Neural progenitor cell (in vitro differentiated cells): Measurements from ENCODE around the gene ATOX1. TPM values are rescaled to one million over a fixed set of nuclear protein-coding genes. Genes with fewer than 3 reads are reported as not detected.
"Not testable (repeated sequence)": the region's sequence is repeated elsewhere in the genome, so short reads cannot be mapped to it uniquely, and the experiment has no call there.

Source experiments
- DNase-seq: peaks from one replicate; pipeline ENCODE4 v3.0.0-alpha.2; 2016; ENCODE audit warnings: low spot score
- H2AFZ ChIP-seq: fragments of 200-600 bp; sonication (generic); replicated peaks from 2 replicates; pipeline ENCODE4 v1.6.1; 2016; ENCODE audit warnings: antibody characterized with exemption
- H3F3A ChIP-seq: fragments of 200-600 bp; sonication (generic); 2 replicates; pipeline ENCODE4 v1.6.1; 2016; ENCODE audit warnings: antibody characterized with exemption, low read depth
- H3K27ac ChIP-seq: fragments of 200-600 bp; sonication (generic); 2 replicates; pipeline ENCODE4 v1.5.1; 2016; ENCODE audit warnings: mild to moderate bottlenecking
- H3K27me3 ChIP-seq: fragments of 200-600 bp; sonication (generic); 2 replicates; pipeline ENCODE4 v1.6.1; 2016; ENCODE audit warnings: mild to moderate bottlenecking, moderate library complexity
- H3K36me3 ChIP-seq: fragments of 200-600 bp; sonication (generic); 2 replicates; pipeline ENCODE4 v1.5.1; 2016
- H3K4me1 ChIP-seq: fragments of 200-600 bp; sonication (generic); 2 replicates; pipeline ENCODE4 v1.6.1; 2016; ENCODE audit warnings: mixed run types
- H3K4me2 ChIP-seq: fragments of 200-600 bp; sonication (generic); 2 replicates; pipeline ENCODE4 v1.6.1; 2016
- H3K4me3 ChIP-seq: fragments of 200-600 bp; sonication (generic); 2 replicates; pipeline ENCODE4 v1.5.1; 2016
- H3K79me2 ChIP-seq: fragments of 200-600 bp; sonication (generic); 2 replicates; pipeline ENCODE4 v1.6.1; 2016; ENCODE audit warnings: low read depth
- H3K9ac ChIP-seq: fragments of 200-600 bp; sonication (generic); 2 replicates; pipeline ENCODE4 v1.6.1; 2016
- H3K9me3 ChIP-seq: fragments of 200-600 bp; sonication (generic); 2 replicates; pipeline ENCODE4 v1.5.1; 2016; ENCODE audit warnings: low read depth
- H4K20me1 ChIP-seq: fragments of 200-600 bp; sonication (generic); 2 replicates; pipeline ENCODE4 v1.6.1; 2016; ENCODE audit warnings: low read depth
- H3K27ac Mint-ChIP-seq: 3 replicates; pipeline ENCODE4 v1.8.0; 2021; ENCODE audit warnings: mixed read lengths
- H3K27me3 Mint-ChIP-seq: 2 replicates; pipeline ENCODE4 v1.8.0; 2022; ENCODE audit warnings: low read depth, mild to moderate bottlenecking, inconsistent platforms, moderate library complexity, mixed read lengths; ENCODE audit not compliant: insufficient read depth
- H3K36me3 Mint-ChIP-seq: 3 replicates; pipeline ENCODE4 v1.8.0; 2021; ENCODE audit warnings: mixed read lengths
- H3K4me1 Mint-ChIP-seq: 3 replicates; pipeline ENCODE4 v1.8.0; 2021; ENCODE audit warnings: mixed read lengths
- H3K4me3 Mint-ChIP-seq: 3 replicates; pipeline ENCODE4 v1.8.0; 2021; ENCODE audit warnings: mild to moderate bottlenecking, moderate library complexity, mixed read lengths
- H3K9me3 Mint-ChIP-seq: 3 replicates; pipeline ENCODE4 v1.8.0; 2020; ENCODE audit warnings: mixed read lengths
- EZH2 ChIP-seq: fragments of 200-600 bp; sonication (generic); IDR thresholded peaks from 2 replicates; pipeline ENCODE4 v1.6.1; 2017; ENCODE audit warnings: antibody characterized with exemption, mild to moderate bottlenecking, moderate library complexity
- EZH2phosphoT487 ChIP-seq: fragments of 200-600 bp; sonication (generic); IDR thresholded peaks from 2 replicates; pipeline ENCODE4 v1.6.1; 2017; ENCODE audit warnings: antibody characterized with exemption
- total RNA-seq: library from RNA; depleted of rRNA; stranded (reverse); fragments of >200 nt; gene quantifications from 2 replicates; pipeline ENCODE4 v1.2.3, GENCODE V29; 2015; ENCODE audit warnings: low replicate concordance
- TF ChIP-seq, protein P1 (sequence below): fragments of 200-600 bp; sonication (generic); IDR thresholded peaks from 2 replicates; pipeline ENCODE4 v1.5.1; 2017; ENCODE audit warnings: antibody characterized with exemption, mild to moderate bottlenecking

ATOX1 gene
- total RNA-seq, 1 donor from 2014 or later = 22.8 TPM

DNA sequence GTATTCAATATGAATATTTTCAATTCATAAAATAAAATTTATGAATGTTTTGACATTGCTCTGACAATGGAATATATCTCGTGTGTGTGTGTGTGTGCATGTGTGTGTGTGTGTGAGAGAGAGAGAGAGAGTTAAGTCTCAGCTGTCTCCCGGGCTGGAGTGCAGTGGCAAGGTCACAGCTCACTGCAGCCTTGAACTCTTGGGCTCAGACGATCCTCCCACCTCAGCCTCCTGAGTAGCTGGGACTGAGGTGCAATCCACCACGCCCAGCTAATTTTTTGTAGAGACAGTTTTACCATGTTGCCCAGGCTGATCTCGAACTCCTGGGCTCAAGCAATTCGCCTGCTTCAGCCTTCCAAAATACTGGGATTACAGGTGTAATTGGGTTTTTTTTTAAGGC, 29.4 kb upstream of the ATOX1 start:
- no peak overlapping the region for H3K4me3 ChIP-seq
- TF ChIP-seq EZH2 (no peak), EZH2phosphoT487 (no peak)
- TF ChIP-seq, protein P1, sequence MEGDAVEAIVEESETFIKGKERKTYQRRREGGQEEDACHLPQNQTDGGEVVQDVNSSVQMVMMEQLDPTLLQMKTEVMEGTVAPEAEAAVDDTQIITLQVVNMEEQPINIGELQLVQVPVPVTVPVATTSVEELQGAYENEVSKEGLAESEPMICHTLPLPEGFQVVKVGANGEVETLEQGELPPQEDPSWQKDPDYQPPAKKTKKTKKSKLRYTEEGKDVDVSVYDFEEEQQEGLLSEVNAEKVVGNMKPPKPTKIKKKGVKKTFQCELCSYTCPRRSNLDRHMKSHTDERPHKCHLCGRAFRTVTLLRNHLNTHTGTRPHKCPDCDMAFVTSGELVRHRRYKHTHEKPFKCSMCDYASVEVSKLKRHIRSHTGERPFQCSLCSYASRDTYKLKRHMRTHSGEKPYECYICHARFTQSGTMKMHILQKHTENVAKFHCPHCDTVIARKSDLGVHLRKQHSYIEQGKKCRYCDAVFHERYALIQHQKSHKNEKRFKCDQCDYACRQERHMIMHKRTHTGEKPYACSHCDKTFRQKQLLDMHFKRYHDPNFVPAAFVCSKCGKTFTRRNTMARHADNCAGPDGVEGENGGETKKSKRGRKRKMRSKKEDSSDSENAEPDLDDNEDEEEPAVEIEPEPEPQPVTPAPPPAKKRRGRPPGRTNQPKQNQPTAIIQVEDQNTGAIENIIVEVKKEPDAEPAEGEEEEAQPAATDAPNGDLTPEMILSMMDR = no peak
- Mint-ChIP-seq H3K27ac (no peak overlapping the region), H3K4me3 (no peak overlapping the region), H3K27me3 (peaks cover 2% of the 10 kb centered on the region), H3K36me3 (peaks cover 41% of the 10 kb centered on the region), H3K4me1 (peaks cover 11% of the 10 kb centered on the region), H3K9me3 (no peaks in the 10 kb centered on the region)
- H3K36me3 ChIP-seq = peaks cover 23% of the 10 kb centered on the region
- H3K9ac ChIP-seq = no peak overlapping the region
- H3K4me1 ChIP-seq = no peaks in the 10 kb centered on the region
- H3K27me3 ChIP-seq = no peaks in the 10 kb centered on the region
- no peak for DNase-seq
- H3K27ac ChIP-seq = no peak overlapping the region
- no peak overlapping the region for H3K4me2 ChIP-seq
- no peaks in the 10 kb centered on the region for H3K9me3 ChIP-seq
- H2AFZ ChIP-seq = no peak overlapping the region
- no peaks in the 10 kb centered on the region for H3F3A ChIP-seq
- peaks cover 99% of the 10 kb centered on the region for H3K79me2 ChIP-seq
- H4K20me1 ChIP-seq = peaks cover 91% of the 10 kb centered on the region

DNA sequence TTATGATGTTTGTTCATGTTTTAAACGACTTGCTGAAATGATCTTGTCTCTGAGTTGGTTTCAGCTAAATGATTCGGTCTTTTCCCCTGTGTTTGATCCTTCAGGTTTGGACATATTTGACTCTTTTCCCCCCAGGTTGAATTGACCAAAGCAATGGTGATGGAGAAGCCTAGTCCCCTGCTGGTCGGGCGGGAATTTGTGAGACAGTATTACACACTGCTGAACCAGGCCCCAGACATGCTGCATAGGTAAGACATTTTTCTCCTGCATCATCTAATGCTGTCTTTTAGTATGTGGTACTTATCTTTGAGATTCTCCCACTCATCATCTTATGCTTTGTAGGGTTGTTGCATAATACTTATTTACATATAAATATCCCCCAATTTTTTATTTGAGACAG, 28.0 kb upstream of the ATOX1 start:
- Histone ChIP-seq H3K27ac (no peak overlapping the region), H2AFZ (no peak overlapping the region), H3K9ac (no peak overlapping the region), H3K4me2 (no peak overlapping the region), H3K4me3 (no peak overlapping the region), H4K20me1 (peaks cover 92% of the 10 kb centered on the region), H3K9me3 (no peaks in the 10 kb centered on the region), H3K4me1 (no peaks in the 10 kb centered on the region), H3F3A (no peaks in the 10 kb centered on the region), H3K79me2 (peaks cover 99% of the 10 kb centered on the region), H3K27me3 (no peaks in the 10 kb centered on the region), H3K36me3 (peaks cover 12% of the 10 kb centered on the region)
- Mint-ChIP-seq H3K4me3 (no peak overlapping the region), H3K9me3 (no peaks in the 10 kb centered on the region), H3K4me1 (peaks cover 11% of the 10 kb centered on the region), H3K27me3 (peaks cover 2% of the 10 kb centered on the region), H3K27ac (no peak overlapping the region), H3K36me3 (peaks cover 37% of the 10 kb centered on the region)
- no peak for DNase-seq
- TF ChIP-seq EZH2 (no peak), EZH2phosphoT487 (no peak)
- TF ChIP-seq, protein P1 = no peak

DNA sequence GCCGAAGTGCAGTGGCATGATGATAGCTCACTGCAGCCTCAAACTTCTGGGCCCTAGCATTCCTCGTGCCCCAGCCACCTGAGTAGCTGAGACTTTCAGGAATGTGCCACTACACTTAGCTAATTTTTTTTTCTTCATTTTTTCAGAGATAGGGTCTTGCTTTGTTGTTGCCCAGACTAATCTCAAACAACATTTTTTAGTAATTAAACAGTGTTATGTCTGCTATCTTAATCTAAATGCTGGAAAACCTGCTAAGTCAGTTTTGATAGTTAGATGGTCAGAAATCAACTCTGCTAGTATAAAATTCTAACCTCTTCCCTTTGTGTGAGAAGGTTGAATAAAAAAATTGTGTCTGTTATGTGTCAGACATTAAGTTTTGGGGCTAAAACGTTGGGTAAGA, 25.7 kb upstream of the ATOX1 start:
- Mint-ChIP-seq H3K27me3 (peaks cover 2% of the 10 kb centered on the region), H3K36me3 (peaks cover 31% of the 10 kb centered on the region), H3K9me3 (peaks cover 5% of the 10 kb centered on the region), H3K27ac (no peak overlapping the region), H3K4me1 (peaks cover 16% of the 10 kb centered on the region), H3K4me3 (no peak overlapping the region)
- Histone ChIP-seq H3K4me2 (no peak overlapping the region), H3F3A (no peaks in the 10 kb centered on the region), H3K36me3 (peaks cover 5% of the 10 kb centered on the region), H3K27ac (no peak overlapping the region), H3K4me3 (no peak overlapping the region), H3K27me3 (no peaks in the 10 kb centered on the region), H3K79me2 (peaks cover 99% of the 10 kb centered on the region), H3K9ac (no peak overlapping the region), H4K20me1 (peaks cover 100% of the 10 kb centered on the region), H3K9me3 (no peaks in the 10 kb centered on the region), H3K4me1 (no peaks in the 10 kb centered on the region), H2AFZ (no peak overlapping the region)
- DNase-seq = no peak
- TF ChIP-seq, protein P1 = no peak
- no peak for TF ChIP-seq EZH2phosphoT487
- no peak for TF ChIP-seq EZH2

DNA sequence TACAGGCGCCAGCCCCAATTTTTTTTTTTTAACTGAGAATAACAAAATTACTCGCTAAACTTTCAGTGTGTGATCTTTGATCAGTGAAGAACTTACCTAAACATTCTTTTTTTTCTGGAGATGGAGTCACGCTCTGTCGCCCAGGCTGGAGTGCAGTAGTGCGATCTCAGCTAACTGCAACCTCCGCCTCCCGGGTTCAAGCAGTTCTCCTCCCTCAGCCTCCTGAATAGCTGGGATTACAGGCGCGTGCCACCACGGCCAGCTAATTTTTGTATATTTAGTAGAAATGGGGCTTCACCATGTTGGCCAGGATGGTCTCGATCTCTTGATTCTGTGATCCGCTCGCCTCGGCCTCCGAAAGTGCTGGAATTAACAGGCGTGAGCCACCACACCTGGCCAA, 25.2 kb upstream of the ATOX1 start:
- not testable (repeated sequence) for H2AFZ ChIP-seq, H3K9ac ChIP-seq, H3K27ac ChIP-seq, H3K9me3 ChIP-seq, H3K9me3 Mint-ChIP-seq, H3K4me2 ChIP-seq, H3K4me3 ChIP-seq, DNase-seq, H3K27me3 Mint-ChIP-seq, H3K36me3 ChIP-seq, H3K4me1 ChIP-seq, H3K27me3 ChIP-seq, H3K4me3 Mint-ChIP-seq, H3K27ac Mint-ChIP-seq, H3F3A ChIP-seq
- Mint-ChIP-seq H3K36me3 (peaks cover 33% of the 10 kb centered on the region), H3K4me1 (peaks cover 16% of the 10 kb centered on the region)
- peaks cover 99% of the 10 kb centered on the region for H3K79me2 ChIP-seq
- peaks cover 100% of the 10 kb centered on the region for H4K20me1 ChIP-seq
